Loucy (cell line): ENCODE results near the gene C16orf86.

Experiments used
- EZH2phosphoT487 ChIP-seq: fragments of 200-600 bp; IDR thresholded peaks from 2 replicates; pipeline ENCODE4 v1.6.1; 2018; ENCODE audit warnings: antibody characterized with exemption, mild to moderate bottlenecking, moderate library complexity, borderline replicate concordance
- TF ChIP-seq, protein P1 (sequence below): fragments of 200-600 bp; sonication (generic); conservative IDR thresholded peaks from 2 replicates; pipeline ENCODE4 v1.5.1; 2014; ENCODE audit warnings: mild to moderate bottlenecking, antibody characterized with exemption, low read length

DNA sequence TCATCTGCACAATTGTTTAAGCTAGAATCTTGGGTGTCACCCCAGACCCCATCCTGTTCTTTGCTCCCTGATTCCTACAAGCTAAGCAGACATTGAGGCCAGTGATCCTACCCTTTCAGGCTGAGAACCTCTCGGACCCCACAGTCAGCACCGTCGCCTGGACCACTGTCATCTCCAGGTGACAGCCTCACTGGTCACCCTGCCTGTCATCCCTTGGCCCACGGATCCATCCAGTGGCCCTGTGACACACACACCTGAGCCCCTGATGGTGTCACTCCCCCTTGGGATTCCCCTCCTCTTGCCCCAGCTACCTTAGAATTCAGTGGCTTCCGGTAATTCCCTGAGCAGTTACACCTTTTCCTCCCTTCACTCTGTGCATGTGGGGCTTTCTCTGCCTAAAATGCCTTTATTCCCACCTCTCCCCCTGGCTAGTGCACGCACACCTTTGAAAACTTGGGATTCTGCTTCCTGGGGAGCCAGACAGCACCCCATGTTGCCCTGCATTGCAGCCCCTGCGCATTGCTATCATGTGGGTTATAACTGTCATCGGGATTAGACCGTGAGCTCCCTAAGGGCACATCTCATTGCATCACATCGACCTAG lies 3.0 kb downstream of the C16orf86 start:
- TF ChIP-seq, protein P1, sequence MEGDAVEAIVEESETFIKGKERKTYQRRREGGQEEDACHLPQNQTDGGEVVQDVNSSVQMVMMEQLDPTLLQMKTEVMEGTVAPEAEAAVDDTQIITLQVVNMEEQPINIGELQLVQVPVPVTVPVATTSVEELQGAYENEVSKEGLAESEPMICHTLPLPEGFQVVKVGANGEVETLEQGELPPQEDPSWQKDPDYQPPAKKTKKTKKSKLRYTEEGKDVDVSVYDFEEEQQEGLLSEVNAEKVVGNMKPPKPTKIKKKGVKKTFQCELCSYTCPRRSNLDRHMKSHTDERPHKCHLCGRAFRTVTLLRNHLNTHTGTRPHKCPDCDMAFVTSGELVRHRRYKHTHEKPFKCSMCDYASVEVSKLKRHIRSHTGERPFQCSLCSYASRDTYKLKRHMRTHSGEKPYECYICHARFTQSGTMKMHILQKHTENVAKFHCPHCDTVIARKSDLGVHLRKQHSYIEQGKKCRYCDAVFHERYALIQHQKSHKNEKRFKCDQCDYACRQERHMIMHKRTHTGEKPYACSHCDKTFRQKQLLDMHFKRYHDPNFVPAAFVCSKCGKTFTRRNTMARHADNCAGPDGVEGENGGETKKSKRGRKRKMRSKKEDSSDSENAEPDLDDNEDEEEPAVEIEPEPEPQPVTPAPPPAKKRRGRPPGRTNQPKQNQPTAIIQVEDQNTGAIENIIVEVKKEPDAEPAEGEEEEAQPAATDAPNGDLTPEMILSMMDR = no peak
- TF ChIP-seq EZH2phosphoT487 = no peak
